CD4-positive, alpha-beta T cell (primary cell): ENCODE measurements around the gene GGTA1. TPM values are rescaled to one million over a fixed set of nuclear protein-coding genes. Genes with fewer than 3 reads are reported as not detected.

Experiments used
- ATAC-seq: fragments of 200-7000 bp; cut with Tn5 transposase; one replicate; pipeline ENCODE4 v1.10.0; 2022; ENCODE audit warnings: mild to moderate bottlenecking; ENCODE audit not compliant: poor library complexity
- CTCF ChIA-PET: fragments of 350-600 bp; sonication (Branson Sonifier 250); formaldehyde crosslinking; loops from one replicate; lab custom pipeline; 2021; ENCODE audit warnings: antibody characterized with exemption, inconsistent platforms; lab: Charles Lee
- POLR2A ChIA-PET: fragments of 350-600 bp; sonication (Branson Sonifier 250); formaldehyde crosslinking; loops from one replicate; lab custom pipeline; 2021; ENCODE audit warnings: antibody characterized with exemption, inconsistent platforms; lab: Charles Lee
- DNase-seq, 14 experiments: peaks; one replicate each; pipeline ENCODE4 v3.0.0-alpha.2; 2013 to 2020; ENCODE audit warnings: mixed read lengths in 2 of 14
- H3K27ac ChIP-seq, 2 donors: one replicate each; pipeline versions ENCODE4 v1.5.1 to v1.7.0; 2013; ENCODE audit warnings: low read length in 2 of 2, low read depth in 1 of 2, mild to moderate bottlenecking in 1 of 2
- H3K27me3 ChIP-seq, 2 experiments: 1 replicate in 1 of 2; 2 replicates in 1 of 2; pipeline versions ENCODE4 v1.6.1 to v1.7.0; 2013; ENCODE audit warnings: low read length in 2 of 2, control low read depth in 1 of 2, mild to moderate bottlenecking in 1 of 2, moderate library complexity in 1 of 2; ENCODE audit not compliant: insufficient read depth in 2 of 2, control insufficient read depth in 1 of 2
- H3K36me3 ChIP-seq: one replicate; pipeline ENCODE4 v1.6.1; 2013; ENCODE audit warnings: low read length, control low read depth; ENCODE audit not compliant: insufficient read depth
- H3K4me1 ChIP-seq: one replicate; pipeline ENCODE4 v1.6.1; 2013; ENCODE audit warnings: low read length, control low read depth; ENCODE audit not compliant: insufficient read depth
- H3K4me3 ChIP-seq: one replicate; pipeline ENCODE4 v1.5.1; 2013; ENCODE audit warnings: mild to moderate bottlenecking, low read length, moderate library complexity
- H3K9me3 ChIP-seq, 2 experiments: 1 replicate in 1 of 2; 2 replicates in 1 of 2; pipeline versions ENCODE4 v1.6.1 to v1.7.0; 2013; ENCODE audit warnings: low read length in 2 of 2, mild to moderate bottlenecking in 2 of 2, control low read depth in 1 of 2, moderate library complexity in 1 of 2; ENCODE audit not compliant: control insufficient read depth in 1 of 2, insufficient read depth in 1 of 2
- H3K27ac Mint-ChIP-seq: one replicate; pipeline ENCODE4 v1.8.0; 2020; ENCODE audit warnings: mixed read lengths
- H3K27me3 Mint-ChIP-seq: one replicate; pipeline ENCODE4 v1.8.0; 2021; ENCODE audit warnings: mixed read lengths
- H3K36me3 Mint-ChIP-seq: one replicate; pipeline ENCODE4 v1.8.0; 2021; ENCODE audit warnings: low read depth, mixed read lengths
- H3K4me1 Mint-ChIP-seq: one replicate; pipeline ENCODE4 v1.8.0; 2021; ENCODE audit warnings: low read depth, mixed read lengths
- H3K4me3 Mint-ChIP-seq: one replicate; pipeline ENCODE4 v1.8.0; 2020; ENCODE audit warnings: mild to moderate bottlenecking, mixed read lengths
- H3K9me3 Mint-ChIP-seq: one replicate; pipeline ENCODE4 v1.8.0; 2020; ENCODE audit warnings: mixed read lengths
- intact Hi-C, 2 experiments: fragments of 100-400 bp; cut with DNase I in 1 of 2; cut with micrococcal nuclease in 1 of 2; formaldehyde crosslinking; loops; one replicate each; pipeline versions ENCODE4 v1.15.1 to v1.9.0; 2023 to 2025; cut with DNase I, micrococcal nuclease
- total RNA-seq, 174 experiments: library from RNA in 2 of 174; stranded (reverse) in 2 of 174; gene quantifications; one replicate each; pipeline ENCODE4 v1.2.3 and lab custom pipeline; 2021 to 2026
- TF ChIP-seq, protein P1 (sequence below): fragments of 200-600 bp; IDR thresholded peaks from one replicate; pipeline ENCODE4 v1.8.0; 2022; ENCODE audit warnings: antibody characterized with exemption, mild to moderate bottlenecking

GGTA1 gene
- total RNA-seq, 2 experiments from 2014 or later, result not detected

DNA sequence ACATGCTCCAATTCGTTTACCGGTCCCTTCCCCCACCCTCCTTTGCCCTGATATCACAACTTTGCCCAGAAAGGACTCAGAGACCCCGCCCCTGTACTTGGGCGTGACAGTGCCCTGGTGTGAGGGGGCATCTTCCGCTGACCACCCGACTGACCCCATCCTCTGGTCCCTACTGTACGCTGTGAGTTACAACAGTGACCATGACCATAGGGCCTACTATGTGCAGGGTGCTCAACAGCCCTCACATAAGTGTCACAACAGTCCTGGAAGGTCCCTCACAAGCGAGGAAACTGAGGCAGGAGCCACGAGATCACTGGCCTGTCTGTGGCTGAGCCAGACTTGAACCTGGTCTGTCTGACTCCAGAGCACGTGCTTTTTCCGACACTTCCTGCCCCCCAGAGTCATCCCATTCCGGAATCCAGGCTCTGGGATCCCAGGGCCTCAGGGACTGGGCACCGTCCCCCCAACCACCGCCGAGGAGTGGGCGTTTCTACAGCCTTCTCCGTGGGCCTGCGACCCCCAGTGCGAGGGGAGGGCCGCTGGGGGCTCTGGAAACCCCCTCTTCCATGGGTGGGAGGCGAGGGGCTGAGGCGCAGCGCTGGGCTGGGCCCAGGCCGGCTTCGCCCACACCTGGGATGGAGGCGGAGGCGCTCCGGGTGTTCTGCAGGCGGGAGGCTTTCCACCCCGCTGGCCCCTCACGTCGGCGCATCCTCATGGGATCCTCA is 45.7 kb upstream of the GGTA1 start:
- ChIA-PET POLR2A (no interaction called here), CTCF (interaction anchor here (1.3 kb wide), 1 partner anchor 448 kb away, joined by 3 read pairs; no protein-coding TSS in a partner anchor)
- TF ChIP-seq, protein P1, sequence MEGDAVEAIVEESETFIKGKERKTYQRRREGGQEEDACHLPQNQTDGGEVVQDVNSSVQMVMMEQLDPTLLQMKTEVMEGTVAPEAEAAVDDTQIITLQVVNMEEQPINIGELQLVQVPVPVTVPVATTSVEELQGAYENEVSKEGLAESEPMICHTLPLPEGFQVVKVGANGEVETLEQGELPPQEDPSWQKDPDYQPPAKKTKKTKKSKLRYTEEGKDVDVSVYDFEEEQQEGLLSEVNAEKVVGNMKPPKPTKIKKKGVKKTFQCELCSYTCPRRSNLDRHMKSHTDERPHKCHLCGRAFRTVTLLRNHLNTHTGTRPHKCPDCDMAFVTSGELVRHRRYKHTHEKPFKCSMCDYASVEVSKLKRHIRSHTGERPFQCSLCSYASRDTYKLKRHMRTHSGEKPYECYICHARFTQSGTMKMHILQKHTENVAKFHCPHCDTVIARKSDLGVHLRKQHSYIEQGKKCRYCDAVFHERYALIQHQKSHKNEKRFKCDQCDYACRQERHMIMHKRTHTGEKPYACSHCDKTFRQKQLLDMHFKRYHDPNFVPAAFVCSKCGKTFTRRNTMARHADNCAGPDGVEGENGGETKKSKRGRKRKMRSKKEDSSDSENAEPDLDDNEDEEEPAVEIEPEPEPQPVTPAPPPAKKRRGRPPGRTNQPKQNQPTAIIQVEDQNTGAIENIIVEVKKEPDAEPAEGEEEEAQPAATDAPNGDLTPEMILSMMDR, result no peak
- Mint-ChIP-seq H3K4me1 (no peaks in the 10 kb centered on the region), H3K27me3 (peaks cover 41% of the 10 kb centered on the region), H3K4me3 (no peak overlapping the region), H3K27ac (no peak overlapping the region), H3K9me3 (no peaks in the 10 kb centered on the region), H3K36me3 (no peaks in the 10 kb centered on the region)
- no peak for ATAC-seq
- H3K27ac ChIP-seq, result no peak overlapping the region
- intact Hi-C loops, result loop anchor here in 1 of 2 experiments (5.0 kb wide), 1 partner anchor 1267 kb away; no protein-coding TSS in a partner anchor
- H3K9me3 ChIP-seq, result no peaks in the 10 kb centered on the region
- H3K36me3 ChIP-seq, result no peaks in the 10 kb centered on the region
- H3K4me3 ChIP-seq, result no peak overlapping the region
- H3K27me3 ChIP-seq, result peaks cover 11 to 25% of the 10 kb centered on the region in 2 experiments
- no peak for DNase-seq
- H3K4me1 ChIP-seq, result peaks cover 10% of the 10 kb centered on the region

DNA sequence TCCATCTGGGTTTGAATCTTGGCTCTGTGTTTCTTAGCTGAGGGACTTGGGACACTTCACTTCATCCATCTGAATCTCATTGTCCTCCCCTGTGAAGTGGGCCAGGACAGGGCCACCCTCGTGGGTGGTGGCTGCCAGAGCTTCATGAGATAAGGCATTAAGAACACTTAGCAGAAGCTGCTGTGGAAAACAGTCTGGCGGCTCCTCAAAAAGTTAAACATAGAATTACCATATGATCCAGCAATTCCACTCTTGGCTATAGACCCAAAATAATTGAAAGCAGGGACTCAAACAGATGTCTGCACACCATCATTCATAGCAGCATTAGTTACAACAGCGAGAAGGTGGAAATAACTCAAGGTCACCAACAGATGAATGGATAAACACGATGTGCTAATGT is 42.4 kb upstream of the GGTA1 start:
- Histone ChIP-seq H3K27me3 (peaks cover 6 to 16% of the 10 kb centered on the region in 2 experiments), H3K27ac (no peak overlapping the region), H3K36me3 (no peaks in the 10 kb centered on the region), H3K4me3 (no peak overlapping the region), H3K4me1 (peaks cover 8% of the 10 kb centered on the region), H3K9me3 (no peaks in the 10 kb centered on the region)
- H3K27me3 Mint-ChIP-seq, result peaks cover 18% of the 10 kb centered on the region
- no peak for ATAC-seq
- no peak overlapping the region for H3K4me3 Mint-ChIP-seq
- CTCF ChIA-PET, result no interaction called here
- POLR2A ChIA-PET, result no interaction called here
- no peaks in the 10 kb centered on the region for H3K36me3 Mint-ChIP-seq
- intact Hi-C loops, result no loop called here
- no peak for DNase-seq
- TF ChIP-seq, protein P1, result no peak
- H3K4me1 Mint-ChIP-seq, result no peaks in the 10 kb centered on the region
- H3K9me3 Mint-ChIP-seq, result no peaks in the 10 kb centered on the region
- no peak overlapping the region for H3K27ac Mint-ChIP-seq

DNA sequence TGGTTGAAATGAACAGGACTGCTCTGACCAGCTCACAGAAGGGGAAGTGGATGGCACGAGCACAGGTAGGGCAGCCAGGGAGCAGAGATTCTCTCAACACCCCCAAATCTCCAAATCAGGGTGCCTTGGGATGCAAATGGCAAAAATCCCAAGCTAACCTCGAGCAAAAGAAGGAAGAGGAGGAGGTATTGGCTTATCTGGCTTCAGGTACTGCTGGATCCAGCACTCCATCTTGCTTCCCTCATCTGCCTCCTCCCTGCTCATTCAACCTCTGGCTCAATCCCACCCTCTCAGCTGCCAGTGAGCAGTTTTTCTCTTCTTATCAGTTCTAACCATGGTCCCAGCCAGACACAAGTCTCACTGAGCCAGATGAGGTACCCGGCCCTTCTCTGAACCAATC is 41.6 kb upstream of the GGTA1 start:
- no peak overlapping the region for H3K27ac Mint-ChIP-seq
- no peaks in the 10 kb centered on the region for H3K9me3 Mint-ChIP-seq
- H3K4me1 Mint-ChIP-seq, result no peaks in the 10 kb centered on the region
- intact Hi-C loops, result no loop called here
- Histone ChIP-seq H3K4me1 (peaks cover 7% of the 10 kb centered on the region), H3K4me3 (no peak overlapping the region), H3K27ac (no peak overlapping the region), H3K27me3 (peaks cover 2 to 12% of the 10 kb centered on the region in 2 experiments), H3K9me3 (no peaks in the 10 kb centered on the region), H3K36me3 (no peaks in the 10 kb centered on the region)
- ATAC-seq, result no peak
- peaks cover 11% of the 10 kb centered on the region for H3K27me3 Mint-ChIP-seq
- POLR2A ChIA-PET, result no interaction called here
- TF ChIP-seq, protein P1, result no peak
- CTCF ChIA-PET, result no interaction called here
- no peaks in the 10 kb centered on the region for H3K36me3 Mint-ChIP-seq
- DNase-seq, result no peak
- H3K4me3 Mint-ChIP-seq, result no peak overlapping the region
